ENCODE data around the gene FANCC.
"Not testable (repeated sequence)": the region's sequence is repeated elsewhere in the genome, so short reads cannot be mapped to it uniquely, and the experiment has no call there.

FANCC gene

DNA sequence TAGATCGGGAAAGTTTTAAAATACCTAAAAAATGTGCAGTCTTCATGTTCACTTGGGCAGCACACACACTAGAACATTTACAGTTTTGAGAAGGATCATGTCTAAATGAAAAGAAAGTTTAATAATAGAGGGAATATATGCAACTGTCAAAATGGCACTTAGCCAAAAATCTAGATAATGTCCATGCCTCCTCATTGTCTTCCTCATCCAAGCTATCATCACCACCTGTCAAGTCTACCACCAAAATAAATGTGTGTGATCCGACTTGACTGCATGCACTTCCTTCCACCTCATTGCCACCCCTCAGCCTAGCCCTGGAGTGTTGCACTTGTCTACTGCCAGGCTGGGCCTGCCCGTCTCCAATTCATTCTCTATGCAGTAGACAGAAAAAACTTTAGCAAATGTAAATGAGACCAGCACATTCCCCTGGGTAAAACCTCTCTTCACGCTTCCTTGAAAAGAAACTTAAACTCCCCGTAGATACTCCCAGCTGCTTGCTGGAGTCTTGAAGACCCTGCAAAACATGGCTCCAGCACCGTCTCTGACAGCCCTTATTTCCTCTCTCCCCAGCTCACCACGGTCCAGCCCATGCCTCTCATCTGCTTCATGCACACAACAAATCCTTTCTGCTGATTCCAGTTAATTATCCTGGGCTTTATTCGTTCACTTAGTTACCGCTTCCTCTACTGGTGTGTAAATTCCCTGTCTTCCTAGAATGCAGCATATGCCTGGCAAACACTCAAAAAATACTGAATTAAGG is 66.9 kb downstream of the FANCC start:
- DNase-seq (ENCODE audit: low read depth) = no peak
- H3K4me3 ChIP-seq (ENCODE audit: low read depth, low read length) = no peak overlapping the region

DNA sequence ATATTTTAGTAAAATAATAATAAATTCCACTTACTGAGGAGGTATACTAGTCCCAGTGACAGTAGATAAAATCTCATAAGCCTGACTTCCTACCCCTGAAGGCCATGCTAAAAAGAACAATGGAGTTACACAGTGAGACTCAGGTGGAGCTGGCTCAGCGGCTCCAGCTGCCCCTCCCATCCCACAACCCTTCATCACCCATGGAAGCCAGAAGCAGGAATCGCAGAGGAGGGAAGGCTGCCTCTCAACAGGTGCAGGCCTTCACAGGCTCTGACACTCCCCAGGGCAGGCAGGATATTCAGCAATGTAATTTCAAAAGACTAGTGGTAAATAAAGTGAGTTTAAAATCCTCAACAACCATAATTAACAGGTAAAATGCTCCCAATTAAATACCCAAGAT is 67.5 kb downstream of the FANCC start:
- no peak for DNase-seq (ENCODE audit: low read depth)
- no peak overlapping the region for H3K4me3 ChIP-seq (ENCODE audit: low read depth, low read length)

DNA sequence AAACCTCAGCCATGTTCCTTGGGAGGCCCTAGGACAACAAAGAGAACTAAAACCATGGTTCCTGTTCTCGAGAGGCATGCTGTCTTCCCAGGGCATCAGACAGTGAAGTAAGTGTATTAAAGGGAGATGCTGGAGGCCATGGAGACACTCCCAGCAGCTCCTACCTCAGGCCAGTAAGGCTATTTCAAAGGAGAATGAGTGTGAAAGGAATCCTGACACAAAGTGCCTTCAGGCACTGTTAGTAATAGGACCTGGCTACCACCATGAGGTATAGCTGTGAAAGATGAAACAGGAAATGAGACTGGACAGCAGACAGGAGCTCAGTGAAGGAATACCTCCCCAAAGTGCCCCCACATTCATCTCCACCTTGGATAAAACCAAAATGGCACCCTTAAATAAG is 71.0 kb downstream of the FANCC start:
- DNase-seq (ENCODE audit: low read depth) = no peak
- no peak overlapping the region for H3K4me3 ChIP-seq (ENCODE audit: low read depth, low read length)

DNA sequence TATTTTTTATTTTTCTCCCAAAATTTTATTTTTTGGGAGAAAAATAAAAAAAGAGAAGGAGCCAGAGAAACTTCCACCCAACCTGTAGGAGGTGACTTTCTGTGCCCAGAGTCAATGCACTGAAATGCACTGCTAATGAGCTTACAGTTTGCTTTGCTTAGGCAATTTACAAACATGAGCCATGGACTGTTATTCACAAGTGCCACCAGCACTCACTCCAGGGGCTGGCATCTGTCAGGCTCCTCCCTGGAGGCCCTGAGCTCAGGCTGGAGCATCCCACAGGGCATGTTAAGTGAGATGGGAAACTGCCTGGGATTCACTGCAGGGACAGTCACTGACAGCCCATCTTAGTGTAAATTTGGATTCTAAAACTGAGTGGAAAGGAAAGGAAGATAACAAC is 74.9 kb downstream of the FANCC start:
- no peak for DNase-seq (ENCODE audit: low read depth)
- no peak overlapping the region for H3K4me3 ChIP-seq (ENCODE audit: low read depth, low read length)

DNA sequence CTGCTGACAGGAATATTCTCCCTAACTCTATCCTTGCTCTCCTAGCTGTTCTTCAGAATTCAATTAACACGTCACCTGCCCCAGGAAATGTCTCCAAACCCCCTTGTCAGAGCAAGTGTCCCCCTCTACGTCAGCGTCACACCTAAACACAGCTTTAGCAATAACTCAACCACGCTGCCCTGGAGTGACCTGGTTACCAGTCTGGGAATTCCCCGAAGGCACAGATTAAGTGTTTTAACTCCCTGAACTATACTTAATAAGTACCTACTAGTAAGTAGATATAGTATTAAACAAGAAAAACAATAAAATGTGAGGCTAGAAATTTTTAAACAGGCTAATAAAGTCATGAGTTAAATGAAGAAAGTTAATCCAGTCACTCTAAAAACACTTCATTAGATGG is 78.4 kb downstream of the FANCC start:
- DNase-seq (ENCODE audit: low read depth) = no peak
- H3K4me3 ChIP-seq (ENCODE audit: low read depth, low read length) = no peak overlapping the region

DNA sequence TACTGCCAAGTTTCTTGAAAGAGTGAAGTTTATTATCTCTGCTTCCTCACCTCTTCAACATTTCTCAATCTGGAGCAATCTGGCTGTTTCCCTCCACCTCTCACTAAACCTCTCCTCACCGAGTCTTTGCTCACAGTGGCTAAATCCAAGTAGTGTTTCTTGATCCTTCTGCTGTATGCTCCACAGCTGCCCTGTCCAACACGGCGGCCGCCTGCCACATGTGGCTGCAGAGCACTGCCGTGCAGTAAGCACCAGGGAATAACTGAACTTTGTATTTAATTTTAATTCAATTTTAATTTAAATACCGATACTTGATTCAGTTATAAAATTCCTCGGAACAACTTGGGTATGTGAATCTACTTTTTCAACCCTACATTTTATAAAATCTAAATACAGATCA is 80.2 kb downstream of the FANCC start:
- no peak for DNase-seq (ENCODE audit: low read depth)
- H3K4me3 ChIP-seq (ENCODE audit: low read depth, low read length) = no peak overlapping the region

DNA sequence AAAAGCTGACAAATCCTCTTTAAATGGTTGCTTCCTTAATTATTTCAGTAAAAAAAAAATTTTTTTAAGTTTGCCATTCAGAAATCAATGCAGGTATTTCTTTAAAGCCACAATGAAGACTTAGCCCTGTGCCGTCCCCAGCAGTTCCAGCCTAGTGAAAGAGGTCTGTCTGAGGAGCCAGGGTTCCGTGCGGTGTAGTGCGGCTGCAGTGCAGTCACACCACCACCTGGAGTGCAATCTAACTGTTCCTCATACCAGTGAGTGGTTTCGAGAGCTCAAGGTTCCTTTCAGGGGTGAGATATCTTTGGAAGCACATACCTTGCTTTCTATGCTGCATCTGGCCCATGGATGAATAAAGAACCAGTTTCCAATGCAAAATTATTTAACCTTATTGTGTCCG is 87.5 kb downstream of the FANCC start:
- no peak overlapping the region for H3K4me3 ChIP-seq (ENCODE audit: low read depth, low read length)
- no peak for DNase-seq (ENCODE audit: low read depth)

DNA sequence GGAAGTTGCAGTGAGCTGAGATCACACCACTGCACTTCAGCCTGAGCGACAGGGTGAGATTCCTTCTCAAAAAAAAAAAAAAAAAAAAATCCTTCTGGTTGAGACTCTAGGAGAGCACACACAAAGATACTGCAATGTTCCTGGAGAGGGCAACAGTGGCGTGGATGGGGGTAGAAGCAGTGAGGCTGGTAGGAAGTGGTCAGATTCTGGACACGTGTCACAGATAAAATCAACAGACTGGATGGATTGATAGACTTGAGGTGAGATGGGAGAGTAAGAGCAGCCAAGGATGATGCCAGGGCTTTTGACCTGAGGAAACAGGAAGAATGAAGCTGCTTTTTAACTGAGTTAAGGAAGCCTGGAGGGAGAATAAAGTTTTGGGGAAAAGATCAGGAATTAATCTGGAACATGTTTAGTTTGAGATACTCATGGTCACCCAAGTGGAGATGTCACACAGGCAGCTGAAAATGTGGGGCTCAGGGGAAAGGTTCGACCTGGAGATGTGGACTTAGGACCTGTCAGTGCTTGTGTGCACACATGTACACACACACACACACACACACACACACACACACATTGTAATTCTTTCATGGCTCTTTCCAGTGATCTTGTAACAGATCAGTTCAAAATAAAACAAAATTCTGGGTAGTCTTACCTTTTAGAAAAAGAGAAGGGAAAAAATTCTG is 88.1 kb downstream of the FANCC start:
- H3K4me3 ChIP-seq (ENCODE audit: low read depth, low read length) = no peak overlapping the region
- DNase-seq (ENCODE audit: low read depth) = no peak

DNA sequence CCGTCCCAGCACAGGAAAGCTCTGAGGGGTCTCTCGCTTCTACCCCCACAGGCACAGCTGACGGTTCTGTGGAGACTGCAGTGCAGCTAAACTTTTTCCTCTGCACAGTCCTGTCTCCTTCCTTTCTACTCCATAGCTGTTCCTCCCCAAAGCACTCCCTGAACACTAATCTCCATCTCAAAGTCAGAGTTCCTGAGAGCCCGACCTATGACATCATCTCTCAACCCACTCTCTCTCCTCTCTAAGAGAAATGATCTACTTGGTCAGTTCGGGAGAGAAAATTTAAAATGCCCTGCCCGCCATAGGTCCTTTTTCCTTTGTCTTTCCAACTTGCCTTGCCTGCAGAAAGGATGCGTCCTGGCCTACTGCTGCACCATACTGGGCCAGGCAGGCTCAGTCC is 90.6 kb downstream of the FANCC start:
- H3K4me3 ChIP-seq (ENCODE audit: low read depth, low read length) = no peak overlapping the region
- no peak for DNase-seq (ENCODE audit: low read depth)

DNA sequence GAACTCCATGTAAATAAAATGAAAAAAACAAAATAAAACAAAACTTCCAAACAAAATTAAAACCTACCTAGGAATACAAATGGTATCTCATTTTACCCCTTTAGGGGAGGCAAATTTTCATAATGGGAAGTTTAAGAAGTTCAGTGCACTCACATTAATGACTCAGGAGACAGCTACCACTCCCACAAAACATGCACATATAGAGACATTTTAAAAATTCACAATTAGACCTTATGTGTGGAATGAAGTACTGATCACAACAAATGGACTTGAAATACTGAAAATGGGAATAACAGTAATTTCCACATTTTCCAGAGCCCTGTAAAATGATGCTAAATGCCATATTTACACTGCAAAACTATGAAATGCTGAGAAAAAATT is 91.8 kb downstream of the FANCC start:
- no peak overlapping the region for H3K4me3 ChIP-seq (ENCODE audit: low read depth, low read length)
- DNase-seq (ENCODE audit: low read depth) = no peak

DNA sequence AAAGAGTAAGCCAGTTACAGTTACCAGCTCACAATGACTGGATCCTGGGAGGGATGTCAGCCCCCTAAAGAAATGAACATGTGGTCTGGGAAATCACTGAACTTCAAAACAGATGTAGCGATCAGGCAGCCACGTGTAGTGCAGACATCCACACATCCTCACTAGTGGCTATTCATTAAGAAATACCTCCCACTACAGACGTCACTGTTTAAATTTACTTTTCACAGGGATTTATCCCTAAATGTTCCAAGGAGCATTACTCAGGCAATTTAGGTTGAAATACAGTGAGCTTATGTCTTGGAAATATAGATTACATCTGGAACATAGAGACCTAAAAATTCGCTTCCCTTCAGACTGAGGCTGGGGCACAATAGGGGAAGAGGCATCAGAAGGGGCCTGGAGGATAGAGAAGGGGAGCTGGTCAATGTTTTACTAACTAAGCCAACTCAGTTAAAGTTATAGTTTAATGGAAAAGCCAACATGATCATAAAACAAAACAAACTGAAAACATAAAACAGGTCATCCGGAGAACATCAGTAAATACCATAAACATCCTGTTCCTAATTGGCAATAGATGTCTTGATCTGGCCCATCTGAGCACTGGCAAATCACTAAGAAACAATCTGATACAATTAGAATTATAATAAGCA is 92.3 kb downstream of the FANCC start:
- DNase-seq (ENCODE audit: low read depth) = no peak
- H3K4me3 ChIP-seq (ENCODE audit: low read depth, low read length) = no peak overlapping the region

DNA sequence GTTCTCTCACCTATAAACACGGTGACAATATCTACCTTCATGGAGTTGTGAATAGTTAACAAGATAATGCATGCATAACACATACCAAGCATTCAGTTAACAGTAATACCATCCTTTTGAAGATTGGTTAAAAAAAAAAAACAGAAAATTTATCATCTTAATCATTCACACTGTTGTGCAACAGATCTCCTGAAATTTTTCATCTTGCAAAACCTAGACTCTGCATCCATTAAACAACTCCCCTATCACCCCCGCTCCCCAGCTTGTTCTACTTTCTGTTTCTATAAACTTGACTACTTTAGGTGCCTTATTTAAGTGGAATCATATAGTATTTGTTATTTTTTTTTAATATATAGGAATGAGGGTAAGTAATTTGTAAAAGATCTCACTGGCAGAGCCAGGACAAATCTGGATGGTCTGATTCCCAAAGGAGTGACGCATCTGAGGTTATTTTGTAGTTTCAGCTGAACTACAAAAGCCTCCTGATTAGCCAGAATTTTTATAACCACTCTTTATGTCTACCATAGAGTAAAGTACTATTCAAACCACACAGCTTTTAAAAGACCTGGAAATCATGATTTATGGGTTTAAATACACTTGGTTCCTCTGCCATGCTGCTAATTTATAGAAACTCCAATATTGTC is 93.0 kb downstream of the FANCC start:
- H3K4me3 ChIP-seq (ENCODE audit: low read depth, low read length) = no peak overlapping the region
- DNase-seq (ENCODE audit: low read depth) = no peak

DNA sequence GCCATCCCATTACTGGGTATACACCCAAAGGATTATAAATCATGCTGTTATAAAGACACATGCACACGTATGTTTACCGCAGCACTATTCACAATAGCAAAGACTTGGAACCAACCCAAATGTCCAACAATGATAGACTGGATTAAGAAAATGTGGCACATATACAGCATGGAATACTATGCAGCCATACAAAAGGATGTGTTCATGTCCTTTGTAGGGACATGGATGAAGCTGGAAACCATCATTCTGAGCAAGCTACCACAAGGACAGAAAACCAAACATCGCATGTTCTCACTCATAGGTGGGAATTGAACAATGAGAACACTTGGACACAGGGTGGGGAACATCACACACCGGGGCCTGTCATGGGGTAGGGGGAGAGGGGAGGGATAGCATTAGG is 97.2 kb downstream of the FANCC start:
- DNase-seq (ENCODE audit: low read depth); H3K4me3 ChIP-seq (ENCODE audit: low read depth, low read length): not testable (repeated sequence)

DNA sequence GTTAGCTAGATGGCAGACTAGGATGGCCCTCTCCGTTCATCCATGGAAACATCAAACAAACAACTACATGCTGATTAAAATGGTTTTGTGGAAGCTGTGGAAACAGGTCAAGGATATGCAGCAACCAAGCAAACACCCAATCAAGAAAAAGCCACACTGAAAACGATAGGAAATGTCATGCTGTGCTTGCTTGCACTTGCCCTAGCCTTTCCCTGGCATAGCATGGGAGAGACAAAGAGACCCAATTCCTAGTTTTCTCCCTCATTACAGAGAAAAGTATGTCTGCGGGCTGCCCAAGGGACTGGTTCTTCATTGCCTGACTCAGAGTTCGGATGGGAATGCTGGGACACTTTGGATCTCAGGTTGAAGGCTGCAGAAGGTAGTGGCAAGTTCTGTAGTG is 98.7 kb downstream of the FANCC start:
- no peak overlapping the region for H3K4me3 ChIP-seq (ENCODE audit: low read depth, low read length)
- no peak for DNase-seq (ENCODE audit: low read depth)

DNA sequence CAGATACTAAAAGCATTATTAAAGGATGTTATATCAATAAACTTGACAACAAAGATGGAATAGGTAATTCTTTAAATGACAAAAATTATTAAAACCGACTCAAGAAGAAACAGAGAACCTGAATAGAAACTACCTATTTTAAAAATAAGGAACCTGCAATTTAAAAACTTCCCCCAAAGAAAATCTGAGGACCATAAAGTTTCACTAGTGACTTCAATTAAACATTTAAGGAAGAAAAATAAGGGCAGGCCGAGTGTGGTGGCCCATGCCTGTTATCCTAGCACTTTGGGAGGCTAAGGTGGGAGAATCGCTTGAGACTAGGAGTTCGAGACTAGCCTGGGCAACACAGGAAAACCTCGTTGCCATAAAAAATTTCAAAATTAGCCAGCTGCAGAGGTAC is 99.6 kb downstream of the FANCC start:
- no peak for DNase-seq (ENCODE audit: low read depth)
- H3K4me3 ChIP-seq (ENCODE audit: low read depth, low read length) = no peak overlapping the region

DNA sequence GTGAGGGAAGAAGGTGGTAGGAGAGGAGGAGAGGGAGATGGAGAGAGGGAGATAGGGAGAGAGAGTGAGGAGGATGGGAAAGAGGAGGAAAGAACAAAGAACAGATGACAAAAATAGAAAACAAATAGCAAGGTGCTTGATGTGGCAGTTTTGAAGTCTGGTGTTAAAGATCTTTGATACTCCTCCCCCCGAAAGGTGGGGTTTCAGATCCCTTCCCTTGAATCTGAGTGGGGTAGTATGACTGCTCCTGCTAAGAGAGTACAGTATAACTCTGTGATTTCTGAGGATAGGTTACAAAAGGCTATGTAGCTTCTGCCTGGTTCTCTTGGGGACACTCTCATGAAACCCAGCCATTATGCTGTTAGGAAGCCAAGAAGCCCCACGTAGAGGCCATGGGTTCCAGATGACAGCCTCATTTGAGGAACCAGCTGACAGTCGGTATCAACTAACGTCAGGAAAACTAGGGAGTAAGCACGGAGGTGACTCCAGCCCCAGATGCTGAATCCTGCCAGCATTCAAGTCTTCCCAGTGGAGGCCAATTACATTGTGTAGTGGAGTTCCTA is 102.1 kb downstream of the FANCC start:
- no peak for DNase-seq (ENCODE audit: low read depth)
- H3K4me3 ChIP-seq (ENCODE audit: low read depth, low read length) = no peak overlapping the region

DNA sequence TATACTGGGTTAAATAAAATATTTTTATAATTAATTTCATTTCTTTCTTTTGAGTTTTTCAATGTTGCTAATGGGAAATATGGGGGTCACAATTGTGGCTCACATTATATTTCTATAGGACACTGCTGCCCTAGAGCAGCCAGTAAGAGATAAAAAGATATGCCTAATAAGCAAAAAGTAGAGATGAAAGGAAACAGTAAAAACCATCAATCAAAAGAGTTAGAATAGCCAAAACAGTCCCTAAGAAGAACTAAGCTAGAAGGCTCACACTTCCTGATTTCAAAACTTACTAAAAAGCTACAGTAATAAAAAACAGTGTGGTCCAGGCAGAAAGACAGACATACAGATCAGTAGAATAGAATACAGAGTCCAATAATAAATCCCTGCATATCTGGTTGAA is 104.4 kb downstream of the FANCC start:
- no peak for DNase-seq (ENCODE audit: low read depth)
- H3K4me3 ChIP-seq (ENCODE audit: low read depth, low read length) = no peak overlapping the region

DNA sequence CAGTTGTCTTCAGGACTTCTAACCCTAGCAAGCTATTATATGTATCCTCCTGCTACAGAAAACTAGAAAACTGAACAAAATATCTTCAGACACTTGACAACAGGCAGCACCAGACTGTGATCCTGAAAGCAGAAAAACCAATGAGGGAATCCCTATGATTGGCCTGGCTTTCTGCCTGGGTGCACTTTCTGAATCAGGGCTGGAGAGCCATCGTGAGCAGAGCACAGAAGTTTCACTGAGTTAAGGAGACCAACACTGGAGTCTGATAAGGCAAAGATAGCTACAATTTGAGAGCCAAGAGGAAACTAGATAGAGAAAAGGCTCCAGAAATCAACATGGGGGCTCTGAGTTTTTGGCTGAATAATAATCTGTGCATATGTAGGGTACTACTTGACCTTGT is 106.5 kb downstream of the FANCC start:
- no peak for DNase-seq (ENCODE audit: low read depth)
- H3K4me3 ChIP-seq (ENCODE audit: low read depth, low read length) = no peak overlapping the region

DNA sequence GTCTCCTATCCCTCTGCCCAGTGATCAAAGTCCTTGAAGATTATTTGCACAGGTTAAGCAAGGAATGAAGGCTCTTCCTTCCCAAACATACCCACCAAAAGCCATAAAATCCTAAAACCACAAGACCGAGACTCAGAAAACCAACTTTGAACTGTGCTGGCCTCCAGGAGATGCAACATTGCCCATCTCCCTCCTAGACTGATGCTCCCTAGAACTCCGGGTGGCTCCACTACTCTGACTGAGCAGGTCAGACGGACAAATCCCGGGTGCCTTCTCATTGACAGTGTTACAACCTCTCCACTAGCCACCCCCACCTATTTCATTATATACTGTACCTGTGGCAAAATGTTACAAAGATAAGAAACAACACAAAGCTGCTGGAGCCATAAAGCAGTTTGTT is 110.1 kb downstream of the FANCC start:
- H3K4me3 ChIP-seq (ENCODE audit: low read depth, low read length) = no peak overlapping the region
- no peak for DNase-seq (ENCODE audit: low read depth)

DNA sequence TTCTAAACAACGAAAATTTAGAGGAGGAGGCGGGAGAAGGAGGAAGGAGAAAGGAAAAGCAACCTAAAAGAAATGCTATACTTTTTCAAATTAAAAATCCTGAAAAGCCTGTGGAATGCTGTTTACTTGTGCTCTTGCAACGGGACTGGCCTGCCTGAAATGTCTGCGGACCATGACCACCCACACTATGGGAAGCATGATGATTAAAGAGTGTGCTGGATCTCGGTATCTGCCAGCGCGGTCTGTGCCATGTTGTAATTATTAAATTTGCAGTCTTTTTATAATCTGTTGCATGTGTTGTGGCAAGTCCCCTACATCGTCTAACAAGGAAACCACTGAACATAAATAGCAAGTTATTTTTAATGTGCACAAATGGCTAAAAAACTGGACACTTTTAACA is 111.4 kb downstream of the FANCC start:
- H3K4me3 ChIP-seq (ENCODE audit: low read depth, low read length) = no peak overlapping the region
- no peak for DNase-seq (ENCODE audit: low read depth)
